NCI-H1048 (cell line): Measurements from ENCODE around the gene PPFIBP2.

Experiments used
- DNase-seq: peaks from one replicate; lab custom pipeline; 2025; lab: John Stamatoyannopoulos, UW

The PPFIBP2 gene

GRCh38 chr11:7525424-7525823, 11.6 kb downstream of the PPFIBP2 start:
- no peak for DNase-seq

DNA sequence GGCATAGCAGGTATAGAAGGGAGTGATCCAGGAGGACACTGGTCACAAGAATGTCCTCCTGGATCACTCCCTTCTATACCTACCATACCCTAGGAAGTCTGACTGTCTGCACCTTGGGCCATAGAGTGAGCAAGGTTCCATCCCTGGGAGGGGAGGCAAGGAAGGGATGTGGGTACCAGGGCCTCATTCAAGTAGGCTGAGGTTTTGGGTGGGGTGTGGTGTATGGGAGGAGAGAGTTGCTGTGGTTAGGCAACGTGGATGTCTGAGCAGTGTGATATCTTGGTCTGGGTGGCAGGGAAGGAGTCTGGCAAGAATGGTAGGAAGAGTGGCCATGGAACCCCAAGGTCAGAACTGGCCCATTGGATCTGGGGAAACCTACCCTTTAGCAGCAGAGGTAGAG, 13.2 kb downstream of the PPFIBP2 start:
- no peak for DNase-seq

DNA sequence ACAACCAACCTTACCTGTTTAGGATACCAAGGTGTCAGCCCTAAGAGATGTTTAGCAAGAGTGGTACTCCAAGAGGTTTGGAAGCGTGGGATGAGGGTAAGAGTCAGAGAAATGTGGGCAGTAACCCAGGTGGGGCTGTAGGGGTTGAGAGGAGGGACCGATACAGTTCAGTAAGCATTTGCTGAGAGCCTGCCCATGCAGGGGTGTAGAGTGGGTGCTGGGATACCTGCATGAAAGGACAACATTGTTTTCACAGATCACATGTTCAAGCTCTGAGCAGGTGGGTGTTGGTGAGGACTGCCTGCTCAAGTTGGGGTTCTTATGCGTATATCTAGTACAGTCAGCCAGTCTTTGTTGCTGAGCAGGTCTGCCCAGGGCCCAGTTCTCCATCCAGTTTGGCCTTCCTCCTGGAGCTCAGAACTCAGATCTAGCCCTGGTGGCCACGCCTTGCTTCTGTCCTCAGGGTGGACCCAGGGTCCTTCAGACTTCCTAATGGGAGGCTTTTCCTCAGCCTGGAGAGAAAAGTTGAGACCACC, 14.8 kb downstream of the PPFIBP2 start:
- no peak for DNase-seq

DNA sequence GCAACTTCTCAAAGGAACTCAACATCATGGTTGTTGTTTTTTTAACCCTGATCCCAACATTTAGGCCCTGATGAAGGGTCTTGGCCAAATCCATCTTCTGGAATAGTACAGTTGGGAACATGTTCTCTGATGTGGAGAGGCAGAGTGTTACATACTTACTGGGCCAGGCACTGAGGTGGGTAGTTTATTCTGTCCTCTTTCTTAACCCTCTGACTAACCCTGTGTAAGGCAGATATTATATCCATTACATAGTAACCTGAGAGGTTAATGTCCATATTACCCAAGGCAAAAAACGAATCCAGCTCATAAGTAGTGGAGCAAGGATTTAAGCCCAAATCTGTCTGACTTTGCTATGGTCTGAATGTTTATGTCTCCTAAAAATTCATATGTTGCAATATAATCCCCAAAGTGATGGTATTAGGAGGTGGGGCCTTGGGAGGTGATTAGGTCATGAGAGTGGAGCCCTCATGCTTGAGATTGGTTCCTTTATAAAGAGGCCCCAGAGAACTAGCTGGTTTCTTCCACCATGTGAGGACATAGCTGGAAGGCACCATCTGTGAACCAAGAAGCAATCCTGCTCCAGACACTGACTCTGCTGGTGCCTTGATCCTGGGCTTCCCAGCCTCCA, 16.3 kb downstream of the PPFIBP2 start:
- DNase-seq: no peak

- DNase-seq: no peak
These were observed 17.2 kb downstream of the PPFIBP2 start for GRCh38 chr11:7531011-7531410.

DNA sequence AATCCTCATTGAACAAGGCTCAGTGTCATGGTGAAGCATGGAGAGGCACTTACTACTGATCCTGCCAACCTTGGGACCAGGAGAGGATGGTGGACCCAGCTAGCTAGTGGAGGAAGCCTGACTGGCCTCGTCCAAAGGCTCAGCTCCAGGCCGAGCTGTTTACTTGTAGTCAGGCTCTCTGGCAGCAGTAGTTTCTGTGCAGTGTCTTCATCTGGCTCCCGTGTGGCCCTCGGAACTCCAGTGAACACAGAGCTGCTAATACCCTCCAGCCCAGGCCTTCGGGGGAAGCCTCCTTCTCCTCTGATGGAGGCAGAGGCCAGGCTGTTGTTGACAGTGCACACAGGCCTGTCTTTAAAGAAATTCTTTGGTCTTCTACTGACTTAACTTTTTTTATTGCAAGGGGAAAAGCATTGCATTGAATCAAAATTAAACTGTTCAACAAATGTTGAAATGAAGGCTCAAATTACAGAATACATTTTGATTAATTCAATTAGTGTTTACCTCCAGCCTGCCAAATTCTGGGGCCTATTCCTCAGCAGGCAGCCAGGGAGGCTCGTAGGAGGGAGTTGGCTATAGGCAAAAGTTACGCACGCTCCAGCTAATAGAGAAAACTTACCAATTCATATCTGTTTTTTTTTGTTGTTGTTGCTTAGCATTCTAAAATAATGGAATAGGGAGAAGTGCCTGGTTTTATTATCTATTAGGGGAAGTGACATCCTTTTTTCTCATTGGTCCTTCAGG, 18.8 kb downstream of the PPFIBP2 start:
- DNase-seq: no peak

- DNase-seq: no peak
These were observed 19.6 kb downstream of the PPFIBP2 start for GRCh38 chr11:7533199-7534041.

DNA sequence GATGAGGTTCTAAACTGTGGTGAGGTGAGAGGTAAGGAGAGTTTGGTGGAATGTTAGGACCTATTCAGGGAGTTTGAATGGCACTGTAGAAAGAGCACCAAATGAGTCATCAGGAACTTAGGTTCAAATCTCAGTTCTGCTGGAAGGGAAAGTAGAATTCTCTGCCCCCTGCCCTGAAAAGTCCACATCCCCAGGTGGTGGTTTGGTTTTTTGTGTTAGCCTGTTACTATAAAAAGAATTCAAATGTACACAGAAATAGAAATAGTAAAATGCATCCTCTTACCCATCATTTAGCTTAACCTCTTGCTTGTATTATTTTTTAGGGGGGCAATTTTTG, 20.2 kb downstream of the PPFIBP2 start:
- DNase-seq: no peak

- no peak for DNase-seq
These were observed 22.3 kb downstream of the PPFIBP2 start for GRCh38 chr11:7536100-7536499.

DNA sequence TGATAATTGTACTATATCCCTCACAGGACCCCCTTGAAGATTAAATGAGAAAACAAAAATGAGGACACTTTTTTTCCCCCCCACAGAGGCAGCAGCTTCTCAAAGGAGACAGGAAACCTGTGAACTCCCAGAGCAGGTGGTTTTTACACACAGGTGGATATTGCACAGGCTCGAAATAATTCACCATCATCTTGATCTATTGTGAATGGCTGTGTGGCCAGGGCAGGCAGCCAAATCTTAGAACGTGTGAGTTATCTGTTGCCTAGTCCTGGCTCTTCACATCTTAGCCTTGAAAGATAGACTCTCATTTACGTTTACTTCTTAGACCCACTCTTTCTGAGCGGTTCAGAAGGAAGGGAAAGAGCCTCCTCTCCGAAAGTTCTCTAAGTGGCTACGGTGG, 23.5 kb downstream of the PPFIBP2 start:
- DNase-seq: no peak

DNA sequence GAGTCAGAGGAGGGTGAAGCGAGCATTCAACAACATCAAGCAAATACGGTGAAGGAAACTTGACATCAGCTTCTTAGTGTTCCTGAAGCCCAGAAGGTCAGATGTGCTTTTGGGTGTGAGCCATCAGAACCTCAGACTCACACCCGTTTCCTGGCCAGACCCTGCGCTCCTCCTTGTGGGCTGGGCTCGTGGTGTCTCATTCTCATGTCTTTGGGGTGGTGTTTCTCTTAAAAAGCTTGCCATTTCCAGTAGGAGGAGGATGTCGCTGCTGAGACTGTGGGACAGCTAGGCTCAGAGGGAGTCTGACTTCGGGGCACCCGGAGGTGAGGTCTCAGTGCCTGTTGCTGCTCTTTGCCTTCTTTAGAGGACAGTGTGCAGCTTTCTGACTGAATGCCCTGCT, 24.2 kb downstream of the PPFIBP2 start:
- DNase-seq: no peak

DNA sequence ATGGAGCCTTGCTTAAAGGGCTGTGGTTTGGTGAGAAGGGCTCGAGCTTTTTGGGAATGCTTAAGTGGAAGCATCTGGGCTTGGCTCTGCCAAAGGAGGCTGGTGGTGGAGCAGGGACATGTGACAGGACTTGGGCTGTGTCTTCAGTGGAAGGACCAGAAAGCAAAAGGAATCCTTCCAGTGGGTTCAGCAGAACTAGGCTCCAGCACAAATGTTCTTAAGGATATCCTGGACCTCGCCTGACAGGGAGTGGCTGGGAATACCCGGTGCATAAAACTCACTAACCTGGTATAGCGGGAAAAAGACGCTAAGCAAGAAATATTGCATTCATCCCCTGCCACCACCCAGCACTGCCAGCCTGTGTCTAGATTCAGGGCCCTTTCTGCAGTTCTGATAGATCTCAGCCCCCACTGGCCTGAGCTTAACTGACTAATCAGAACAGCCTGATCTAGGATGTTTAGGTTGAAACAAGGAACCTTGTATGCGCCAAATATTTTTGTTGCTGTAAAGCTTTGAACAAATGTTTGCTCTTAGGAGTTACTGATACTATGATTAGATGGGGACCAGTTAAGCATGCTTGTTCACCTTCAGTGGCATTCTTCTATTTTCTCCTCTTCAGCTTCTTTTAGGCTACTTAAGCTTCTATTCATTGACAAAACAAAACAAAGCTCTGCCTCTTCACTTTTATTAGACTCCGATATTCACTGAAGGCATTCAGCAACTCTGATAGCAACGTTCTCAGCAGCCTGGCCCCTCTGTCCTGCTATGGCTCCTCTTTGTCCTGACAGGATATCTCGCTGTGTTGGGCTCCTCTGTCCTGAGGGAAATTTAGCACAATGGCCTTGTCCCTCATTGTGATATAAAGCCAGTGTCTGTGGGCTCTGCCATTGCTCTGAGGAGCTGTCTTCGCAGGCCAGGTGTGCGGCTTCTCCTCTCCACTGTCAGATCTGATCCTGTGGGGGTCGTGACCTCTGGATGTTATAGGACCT, 25.0 kb downstream of the PPFIBP2 start:
- DNase-seq: no peak

- no peak for DNase-seq
These were observed 27.2 kb downstream of the PPFIBP2 start for GRCh38 chr11:7540830-7541555.

DNA sequence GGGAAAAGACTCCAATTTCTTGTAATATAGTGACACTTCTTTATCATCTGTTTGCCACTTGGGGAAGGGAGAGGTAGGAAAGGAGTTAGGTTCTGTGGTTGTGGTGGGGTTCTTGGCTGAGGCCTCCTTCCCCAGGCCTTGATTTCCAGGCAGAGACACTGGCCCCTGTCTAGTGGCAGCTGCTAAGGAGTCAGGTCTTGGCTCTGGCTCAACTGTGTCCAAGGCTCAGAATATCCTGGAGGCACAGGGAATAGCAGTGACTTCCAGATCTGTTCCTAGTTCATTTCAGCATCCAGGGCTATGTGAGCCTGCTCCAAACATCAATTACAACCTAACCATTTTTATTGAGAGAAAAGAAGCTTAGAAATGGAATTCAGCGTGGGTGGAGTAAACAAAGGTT, 29.5 kb downstream of the PPFIBP2 start:
- DNase-seq: no peak

- DNase-seq: no peak
These were observed 30.2 kb downstream of the PPFIBP2 start for GRCh38 chr11:7544021-7544420.

DNA sequence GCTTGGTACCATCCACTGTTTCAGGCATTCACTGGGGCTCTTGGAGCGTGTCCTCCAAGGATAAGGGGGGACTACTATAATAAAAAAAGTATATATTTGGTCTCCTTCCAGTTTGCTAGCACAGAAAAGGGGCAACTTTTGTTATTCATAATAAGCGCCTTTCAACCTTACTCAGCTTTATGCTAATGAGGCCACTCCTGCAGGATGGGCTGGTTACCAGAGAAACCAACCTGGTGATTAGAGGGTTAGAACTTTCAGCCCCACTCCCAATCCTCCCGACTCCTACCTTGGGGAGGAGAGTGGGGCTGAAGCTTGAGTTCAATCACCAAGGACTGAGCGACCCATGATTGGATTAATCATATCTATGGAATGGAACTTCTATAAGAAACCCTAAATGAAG, 31.8 kb downstream of the PPFIBP2 start:
- no peak for DNase-seq

GRCh38 chr11:7546324-7546791, 32.6 kb downstream of the PPFIBP2 start:
- DNase-seq: no peak

- no peak for DNase-seq
These were observed 33.9 kb downstream of the PPFIBP2 start for GRCh38 chr11:7547687-7548086.

DNA sequence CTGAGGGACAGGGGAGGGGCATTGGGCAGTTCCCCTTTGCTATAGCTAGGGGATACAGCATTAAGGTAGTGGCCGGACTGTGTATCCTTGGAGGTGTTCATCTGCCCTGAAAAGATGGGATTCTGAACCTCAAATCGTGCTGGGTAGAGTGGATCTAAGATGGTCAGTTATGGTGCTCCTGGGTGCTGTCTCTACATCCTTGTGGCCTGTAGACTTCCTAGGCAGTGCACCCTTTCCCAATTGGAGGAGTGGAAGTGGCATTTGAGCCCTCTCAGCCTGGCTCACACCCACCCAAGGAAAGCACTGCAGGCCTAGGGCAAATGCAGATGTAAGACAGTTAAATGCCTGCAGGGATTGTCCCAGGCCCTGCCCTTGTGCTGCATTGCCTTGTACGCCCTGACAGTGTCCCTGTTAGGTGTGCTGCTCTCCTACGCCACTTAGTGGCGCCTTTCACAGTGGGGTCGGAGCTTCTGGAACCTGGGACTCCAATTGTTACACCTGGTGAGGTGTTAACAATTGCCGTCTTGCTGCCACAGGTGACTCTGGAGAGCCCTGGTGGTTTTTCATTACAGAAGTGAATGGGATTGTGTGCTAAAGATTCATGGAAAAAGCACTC, 35.0 kb downstream of the PPFIBP2 start:
- DNase-seq: no peak

DNA sequence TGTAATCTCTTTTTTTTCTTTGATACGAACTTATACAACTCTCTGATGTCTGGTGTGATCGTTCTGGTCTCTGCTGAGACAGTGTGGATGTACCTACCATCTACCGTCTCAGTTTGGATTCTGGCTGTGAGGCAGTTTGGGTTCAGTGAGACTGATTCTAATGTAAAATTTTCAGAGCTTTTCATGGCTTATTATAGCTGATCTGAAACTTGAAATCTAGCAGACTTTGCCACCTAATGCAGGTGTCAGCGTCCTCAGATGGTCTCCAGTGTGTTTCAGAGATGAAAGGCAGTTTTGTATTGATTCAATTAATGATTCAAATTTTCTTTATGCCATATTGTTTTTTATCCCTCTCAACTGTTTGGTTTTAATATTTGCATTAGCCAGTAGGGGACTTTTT, 35.9 kb downstream of the PPFIBP2 start:
- DNase-seq: no peak
